SK-N-SH (cell line): ENCODE results near the gene USP48. TPM values are rescaled to one million over a fixed set of nuclear protein-coding genes. Genes with fewer than 3 reads are reported as not detected.

Experiments
- CTCF ChIA-PET: fragments of 300-600, 350-600 bp; formaldehyde crosslinking; extraction: SDS; loops from one replicate; lab custom pipeline; 2021; lab: Yijun Ruan, JAX
- POLR2A ChIA-PET: fragments of 350-600 bp; sonication (Branson Sonifier 250); formaldehyde crosslinking; extraction: SDS; loops from one replicate; lab custom pipeline; 2020; ENCODE audit warnings: antibody characterized with exemption, inconsistent platforms; lab: Yijun Ruan, JAX
- DNase-seq: peaks from one replicate; pipeline ENCODE4 v3.0.0; 2012
- H2AFZ ChIP-seq: fragments of 200-600 bp; sonication (generic); 2 replicates; pipeline ENCODE4 v1.8.1; 2016; ENCODE audit warnings: antibody characterized with exemption, mild to moderate bottlenecking, low read depth
- H3F3A ChIP-seq: fragments of 200-600 bp; sonication (generic); replicated peaks from 2 replicates; pipeline ENCODE3; 2016; ENCODE audit warnings: antibody characterized with exemption, mild to moderate bottlenecking; ENCODE audit not compliant: insufficient read depth
- H3K27ac ChIP-seq, 2 experiments: fragments of 200-500 bp in 1 of 2; fragments of 200-600 bp in 1 of 2; sonication (Bioruptor generic) in 1 of 2; sonication (generic), shearing (Covaris generic) in 1 of 2; 2 replicates each; pipeline versions ENCODE4 v1.5.1 to v1.6.1; 2014 to 2016; ENCODE audit warnings: low read depth in 2 of 2, inconsistent platforms in 1 of 2, low read length in 1 of 2, mild to moderate bottlenecking in 1 of 2, mixed read lengths in 1 of 2
- H3K27me3 ChIP-seq: fragments of 200-600 bp; sonication (generic), shearing (Covaris generic); 2 replicates; pipeline ENCODE4 v1.6.1; 2016; ENCODE audit warnings: mixed run types; ENCODE audit not compliant: insufficient read depth
- H3K36me3 ChIP-seq, 2 experiments: fragments of 200-500 bp in 1 of 2; fragments of 200-600 bp in 1 of 2; sonication (Bioruptor generic) in 1 of 2; sonication (generic) in 1 of 2; replicated peaks in 1 of 2; 2 replicates each; pipeline versions ENCODE3 to v1.5.1; 2014 to 2016; ENCODE audit warnings: low read length in 1 of 2, mild to moderate bottlenecking in 1 of 2; ENCODE audit not compliant: insufficient read depth in 2 of 2, control insufficient read depth in 1 of 2
- H3K4me1 ChIP-seq, 2 experiments: fragments of 200-500 bp in 1 of 2; fragments of 200-600 bp in 1 of 2; sonication (Bioruptor generic) in 1 of 2; sonication (generic), shearing (Covaris generic) in 1 of 2; 2 replicates each; pipeline versions ENCODE4 v1.5.1 to v1.6.1; 2014 to 2016; ENCODE audit warnings: low read depth in 1 of 2, low read length in 1 of 2, mixed run types in 1 of 2; ENCODE audit not compliant: insufficient read depth in 2 of 2, control insufficient read depth in 1 of 2
- H3K4me2 ChIP-seq: fragments of 200-600 bp; sonication (generic), shearing (Covaris generic); 2 replicates; pipeline ENCODE4 v1.6.1; 2017; ENCODE audit warnings: mixed run types
- H3K4me3 ChIP-seq, 2 experiments: fragments of 200-500 bp in 1 of 2; fragments of 200-600 bp in 1 of 2; sonication (Bioruptor generic) in 1 of 2; sonication (generic), shearing (Covaris generic) in 1 of 2; 2 replicates each; pipeline versions ENCODE4 v1.5.1 to v1.8.1; 2014 to 2016; ENCODE audit warnings: low read depth in 2 of 2, inconsistent platforms in 1 of 2, low read length in 1 of 2, mild to moderate bottlenecking in 1 of 2, mixed read lengths in 1 of 2, moderate library complexity in 1 of 2
- H3K79me2 ChIP-seq: fragments of 200-600 bp; sonication (generic); 2 replicates; pipeline ENCODE4 v1.8.1; 2017; ENCODE audit warnings: mild to moderate bottlenecking; ENCODE audit not compliant: insufficient read depth
- H3K9ac ChIP-seq: fragments of 200-600 bp; sonication (generic); 2 replicates; pipeline ENCODE4 v1.6.1; 2017; ENCODE audit warnings: mixed run types
- H3K9me2 ChIP-seq: fragments of 200-600 bp; sonication (generic); 2 replicates; pipeline ENCODE4 v1.6.1; 2017; ENCODE audit warnings: mixed run types
- H3K9me3 ChIP-seq: fragments of 200-600 bp; sonication (generic); 2 replicates; pipeline ENCODE4 v1.6.1; 2017; ENCODE audit warnings: mixed run types, mild to moderate bottlenecking, moderate library complexity
- H4K20me1 ChIP-seq: fragments of 200-600 bp; sonication (generic); 2 replicates; pipeline ENCODE4 v1.6.1; 2017; ENCODE audit warnings: mild to moderate bottlenecking, mixed run types; ENCODE audit not compliant: insufficient read depth
- ELF1 ChIP-seq: IDR thresholded peaks from 2 replicates; pipeline ENCODE4 v1.4.0; 2012
- GATA2 ChIP-seq: sonication (generic); formaldehyde crosslinking; IDR thresholded peaks from 2 replicates; pipeline ENCODE4 v1.5.0; 2020; ENCODE audit warnings: mild to moderate bottlenecking, missing genetic modification reagents
- JUND ChIP-seq: IDR thresholded peaks from 2 replicates; pipeline ENCODE4 v1.4.0; 2012
- MEF2A ChIP-seq: IDR thresholded peaks from 2 replicates; pipeline ENCODE4 v1.4.0; 2012; ENCODE audit warnings: low read depth, borderline replicate concordance
- POLR2AphosphoS5 ChIP-seq: IDR thresholded peaks from 2 replicates; pipeline ENCODE4 v1.6.1; 2012; ENCODE audit warnings: low read depth, low read length
- RAD21 ChIP-seq: IDR thresholded peaks from 2 replicates; pipeline ENCODE4 v1.6.1; 2012; ENCODE audit warnings: mild to moderate bottlenecking, low read length
- SIN3A ChIP-seq: IDR thresholded peaks from 2 replicates; pipeline ENCODE4 v1.6.1; 2012; ENCODE audit warnings: low read depth, mild to moderate bottlenecking, low read length, moderate library complexity, borderline replicate concordance
- TEAD4 ChIP-seq: IDR thresholded peaks from 2 replicates; pipeline ENCODE4 v1.4.0; 2012; ENCODE audit warnings: mild to moderate bottlenecking, borderline replicate concordance; ENCODE audit not compliant: insufficient read depth
- YY1 ChIP-seq: IDR thresholded peaks from 2 replicates; pipeline ENCODE4 v1.4.0; 2012; ENCODE audit warnings: low read depth, mild to moderate bottlenecking
- WGBS: methylation state at CpG from one replicate; pipeline ENCODE4 v1.1.6; 2017; ENCODE audit warnings: low lambda C conversion rate; 5-methylcytosine and 5-hydroxymethylcytosine counted together
- polyA plus RNA-seq, 3 experiments: library from polyadenylated mRNA; depleted of rRNA; stranded (reverse); fragments of >200 nt; gene quantifications; 2 replicates each; pipeline ENCODE4 v1.2.3, GENCODE V29; 2012
- TF ChIP-seq, protein P1 (sequence below): fragments of 200-600 bp; sonication (generic); IDR thresholded peaks from 2 replicates; pipeline ENCODE4 v1.6.1; 2017; ENCODE audit warnings: antibody characterized with exemption, mild to moderate bottlenecking, moderate library complexity
- TF ChIP-seq, protein P2 (sequence below): fragments of 150-350 bp; IDR thresholded peaks from 2 replicates; pipeline ENCODE4 v1.6.1; 2017; ENCODE audit warnings: antibody characterized with exemption, low read length, low read depth, borderline replicate concordance
- TF ChIP-seq, protein P3 (sequence below): IDR thresholded peaks from 2 replicates; pipeline ENCODE4 v1.4.0; 2012; ENCODE audit warnings: low read depth, borderline replicate concordance

The USP48 gene
- polyA plus RNA-seq, 1 of the 3 experiments (the other 2 are of a cell fraction): 13.6 TPM

DNA sequence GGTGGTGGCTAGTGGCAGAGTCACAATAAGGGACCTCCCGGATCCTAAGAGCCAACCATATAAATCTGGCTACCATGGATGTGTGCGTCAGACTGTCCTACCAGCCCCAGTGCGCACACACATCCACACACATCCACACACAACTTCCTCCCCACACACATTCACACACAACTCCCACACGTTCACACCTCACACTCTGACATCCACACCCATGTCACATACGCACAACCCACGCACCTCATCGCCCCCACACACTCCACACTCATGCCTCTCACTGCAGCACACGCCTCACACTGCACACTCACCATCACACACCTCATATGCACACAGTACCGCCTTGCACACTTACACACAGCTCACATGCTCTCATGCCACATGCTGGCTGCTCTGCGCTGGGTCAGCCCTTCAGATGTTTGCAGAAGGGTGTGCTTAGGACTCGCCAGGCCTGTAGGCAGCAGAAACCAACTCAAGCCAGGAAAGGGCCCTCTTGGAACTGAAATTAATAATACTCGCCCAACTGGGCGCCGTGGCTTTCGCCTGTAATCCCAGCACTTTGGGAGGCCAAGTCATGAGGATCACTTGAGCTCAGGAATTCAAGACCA, 32.1 kb upstream of the USP48 start:
- DNase-seq: peak; percentile 8
- Histone ChIP-seq H3K79me2 (no peaks in the 10 kb centered on the region), H3K27me3 (no peaks in the 10 kb centered on the region), H3K9me2 (no peaks in the 10 kb centered on the region), H4K20me1 (no peaks in the 10 kb centered on the region), H2AFZ (no peak overlapping the region), H3K4me3 (no peak overlapping the region), H3K4me2 (no peak overlapping the region), H3K36me3 (no peaks in the 10 kb centered on the region), H3K27ac (no peak overlapping the region), H3K9me3 (no peaks in the 10 kb centered on the region), H3K4me1 (no peaks in the 10 kb centered on the region; a peak in 1 of 4 replicates), H3K9ac (no peak overlapping the region), H3F3A (peaks cover 13% of the 10 kb centered on the region)
- ChIA-PET CTCF (interaction anchor here (0.6 to 1.3 kb wide), 4 partner anchors 8 to 33 kb away, joined by 3 to 5 read pairs (median 4); no protein-coding TSS in a partner anchor), POLR2A (no interaction called here)
- TF ChIP-seq GATA2: no peak
- 98% methylated on average over 15 of the region's 15 CpGs for WGBS

DNA sequence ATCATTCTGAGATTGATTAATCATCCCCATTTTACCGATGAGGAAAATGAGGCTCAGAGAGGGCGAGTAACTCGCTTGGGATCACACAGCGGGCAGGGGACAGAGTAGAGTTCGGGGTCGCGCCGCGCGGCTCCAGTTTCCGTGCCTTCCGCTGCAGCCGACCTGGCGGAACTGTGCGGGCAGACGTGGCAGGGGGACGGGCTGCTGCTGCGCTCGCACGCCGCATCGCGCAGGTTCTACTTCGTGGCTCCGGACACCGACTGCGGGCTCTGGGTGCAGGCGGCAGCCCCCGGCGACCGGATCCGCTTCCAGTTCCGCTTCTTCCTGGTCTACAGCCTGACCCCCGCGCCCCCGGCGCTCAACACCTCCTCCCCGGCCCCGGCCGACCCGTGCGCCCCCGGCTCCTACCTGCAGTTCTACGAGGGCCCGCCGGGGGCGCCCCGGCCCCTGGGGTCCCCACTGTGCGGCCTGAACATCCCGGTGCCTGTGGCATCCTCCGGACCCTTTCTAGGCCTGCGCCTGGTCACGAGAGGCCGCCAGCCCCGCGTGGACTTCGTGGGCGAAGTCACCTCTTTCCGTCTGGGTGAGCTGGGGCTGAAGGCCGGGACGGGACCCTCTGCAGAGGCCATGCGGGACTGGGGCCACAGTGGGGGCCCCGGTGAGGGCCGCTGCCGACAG, 31.4 kb upstream of the USP48 start:
- no peaks in the 10 kb centered on the region for H4K20me1 ChIP-seq
- no peaks in the 10 kb centered on the region; a peak in 1 of 4 replicates for H3K4me1 ChIP-seq
- CTCF ChIA-PET: interaction anchor here (0.6 to 1.2 kb wide), 3 partner anchors 9 to 148 kb away, joined by 3 to 5 read pairs (median 3); no protein-coding TSS in a partner anchor
- no peak overlapping the region for H2AFZ ChIP-seq
- no peak overlapping the region for H3K4me2 ChIP-seq
- peak; percentile 94 for DNase-seq
- H3K9me2 ChIP-seq: no peaks in the 10 kb centered on the region
- 50% methylated on average over 35 of the region's 65 CpGs for WGBS
- TF ChIP-seq RAD21 (peak; percentile 38), SIN3A (no peak)
- TF ChIP-seq, protein P1, sequence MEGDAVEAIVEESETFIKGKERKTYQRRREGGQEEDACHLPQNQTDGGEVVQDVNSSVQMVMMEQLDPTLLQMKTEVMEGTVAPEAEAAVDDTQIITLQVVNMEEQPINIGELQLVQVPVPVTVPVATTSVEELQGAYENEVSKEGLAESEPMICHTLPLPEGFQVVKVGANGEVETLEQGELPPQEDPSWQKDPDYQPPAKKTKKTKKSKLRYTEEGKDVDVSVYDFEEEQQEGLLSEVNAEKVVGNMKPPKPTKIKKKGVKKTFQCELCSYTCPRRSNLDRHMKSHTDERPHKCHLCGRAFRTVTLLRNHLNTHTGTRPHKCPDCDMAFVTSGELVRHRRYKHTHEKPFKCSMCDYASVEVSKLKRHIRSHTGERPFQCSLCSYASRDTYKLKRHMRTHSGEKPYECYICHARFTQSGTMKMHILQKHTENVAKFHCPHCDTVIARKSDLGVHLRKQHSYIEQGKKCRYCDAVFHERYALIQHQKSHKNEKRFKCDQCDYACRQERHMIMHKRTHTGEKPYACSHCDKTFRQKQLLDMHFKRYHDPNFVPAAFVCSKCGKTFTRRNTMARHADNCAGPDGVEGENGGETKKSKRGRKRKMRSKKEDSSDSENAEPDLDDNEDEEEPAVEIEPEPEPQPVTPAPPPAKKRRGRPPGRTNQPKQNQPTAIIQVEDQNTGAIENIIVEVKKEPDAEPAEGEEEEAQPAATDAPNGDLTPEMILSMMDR: peak; percentile 49
- TF ChIP-seq, all 33 proteins: peak for 2
- Histone ChIP-seq H3K27me3 (no peaks in the 10 kb centered on the region), H3K9ac (no peak overlapping the region), H3K9me3 (no peaks in the 10 kb centered on the region), H3F3A (peaks cover 13% of the 10 kb centered on the region), H3K79me2 (no peaks in the 10 kb centered on the region), H3K4me3 (peak overlapping the region; percentile 33 to 37; a peak in 3 of 4 replicates), H3K36me3 (no peaks in the 10 kb centered on the region), H3K27ac (no peak overlapping the region)
- POLR2A ChIA-PET: no interaction called here

DNA sequence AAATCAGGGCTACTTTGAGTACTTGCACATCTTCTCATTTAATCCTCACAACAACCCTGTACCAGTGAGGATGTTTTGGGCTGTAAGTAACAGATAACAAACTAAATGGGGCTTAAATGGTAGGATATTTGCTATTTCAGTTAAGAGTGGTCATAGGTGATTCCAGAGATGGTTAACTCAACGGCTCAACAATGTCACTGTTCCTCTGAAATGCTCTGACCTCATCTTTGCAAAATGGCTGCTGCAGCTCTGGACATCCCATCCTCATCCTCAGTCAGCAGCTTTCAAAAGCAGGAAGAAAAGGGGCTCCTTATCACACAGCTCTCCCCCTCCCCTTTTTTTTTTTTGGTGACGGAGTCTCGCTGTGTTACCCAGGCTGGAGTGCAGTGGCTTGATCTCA, 30.6 kb upstream of the USP48 start:
- Histone ChIP-seq H3K27me3 (no peaks in the 10 kb centered on the region), H3K4me1 (no peaks in the 10 kb centered on the region; a peak in 1 of 4 replicates), H3K4me3 (no peak overlapping the region), H4K20me1 (no peaks in the 10 kb centered on the region), H3K79me2 (no peaks in the 10 kb centered on the region), H3K27ac (no peak overlapping the region), H3K36me3 (no peaks in the 10 kb centered on the region), H3K9ac (no peak overlapping the region), H3K4me2 (no peak overlapping the region), H3F3A (peaks cover 13% of the 10 kb centered on the region), H2AFZ (no peak overlapping the region), H3K9me2 (no peaks in the 10 kb centered on the region), H3K9me3 (no peaks in the 10 kb centered on the region)
- POLR2A ChIA-PET: no interaction called here
- WGBS: 85% methylated on average over 3 of the region's 3 CpGs
- DNase-seq: no peak
- CTCF ChIA-PET: interaction anchor here (0.6 to 1.0 kb wide), 3 partner anchors 88 to 807 kb away, joined by 3 read pairs; no protein-coding TSS in a partner anchor
- TF ChIP-seq RAD21 (no peak), ELF1 (no peak), TEAD4 (no peak), POLR2AphosphoS5 (no peak), MEF2A (no peak), JUND (no peak), YY1 (no peak)
- TF ChIP-seq, protein P2, sequence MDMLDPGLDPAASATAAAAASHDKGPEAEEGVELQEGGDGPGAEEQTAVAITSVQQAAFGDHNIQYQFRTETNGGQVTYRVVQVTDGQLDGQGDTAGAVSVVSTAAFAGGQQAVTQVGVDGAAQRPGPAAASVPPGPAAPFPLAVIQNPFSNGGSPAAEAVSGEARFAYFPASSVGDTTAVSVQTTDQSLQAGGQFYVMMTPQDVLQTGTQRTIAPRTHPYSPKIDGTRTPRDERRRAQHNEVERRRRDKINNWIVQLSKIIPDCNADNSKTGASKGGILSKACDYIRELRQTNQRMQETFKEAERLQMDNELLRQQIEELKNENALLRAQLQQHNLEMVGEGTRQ: no peak
- TF ChIP-seq, protein P1: no peak
- TF ChIP-seq, protein P3, sequence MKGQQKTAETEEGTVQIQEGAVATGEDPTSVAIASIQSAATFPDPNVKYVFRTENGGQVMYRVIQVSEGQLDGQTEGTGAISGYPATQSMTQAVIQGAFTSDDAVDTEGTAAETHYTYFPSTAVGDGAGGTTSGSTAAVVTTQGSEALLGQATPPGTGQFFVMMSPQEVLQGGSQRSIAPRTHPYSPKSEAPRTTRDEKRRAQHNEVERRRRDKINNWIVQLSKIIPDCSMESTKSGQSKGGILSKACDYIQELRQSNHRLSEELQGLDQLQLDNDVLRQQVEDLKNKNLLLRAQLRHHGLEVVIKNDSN: no peak
